GM18505 (cell line): ENCODE results near the gene SRP19.
"Not testable (repeated sequence)": the region's sequence is repeated elsewhere in the genome, so short reads cannot be mapped to it uniquely, and the experiment has no call there.

Source experiments
- ATAC-seq: cut with Tn5 transposase; IDR thresholded peaks from one replicate; pipeline ENCODE4 v1.9.1; 2021; ENCODE audit not compliant: unreplicated experiment
- POLR2A ChIP-seq: IDR thresholded peaks from 4 replicates; pipeline ENCODE4 v1.6.1; 2011; ENCODE audit warnings: borderline replicate concordance; ENCODE audit not compliant: insufficient read depth, insufficient read length; ENCODE audit errors: extremely low read depth

Gene SRP19

DNA sequence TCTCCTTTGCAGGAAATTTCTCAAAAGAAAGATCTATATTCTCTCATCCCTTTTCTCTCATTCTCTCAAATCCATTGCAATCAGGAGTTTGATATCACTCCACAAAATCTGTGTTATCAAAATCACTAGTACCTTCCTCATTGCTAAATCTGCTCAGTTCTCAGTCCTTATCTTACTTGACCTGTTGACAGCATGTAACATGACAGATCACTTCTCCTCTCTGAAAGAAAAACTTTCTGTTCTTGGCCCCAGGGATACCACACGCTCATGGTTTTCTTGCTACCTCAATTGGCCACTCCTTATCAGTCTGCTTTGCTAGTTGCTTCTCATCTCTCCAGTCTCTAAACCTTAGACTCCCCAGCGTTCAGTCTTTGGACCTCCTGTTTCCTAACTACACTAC lies 22.1 kb downstream of the SRP19 start:
- no peak for TF ChIP-seq POLR2A
- ATAC-seq = no peak

- no peak for ATAC-seq
- no peak for TF ChIP-seq POLR2A
Observed at GRCh38 chr5:112885001-112885400, 23.9 kb downstream of the SRP19 start.

- TF ChIP-seq POLR2A = no peak
- ATAC-seq = no peak
Observed at GRCh38 chr5:112886975-112887374, 25.9 kb downstream of the SRP19 start.

DNA sequence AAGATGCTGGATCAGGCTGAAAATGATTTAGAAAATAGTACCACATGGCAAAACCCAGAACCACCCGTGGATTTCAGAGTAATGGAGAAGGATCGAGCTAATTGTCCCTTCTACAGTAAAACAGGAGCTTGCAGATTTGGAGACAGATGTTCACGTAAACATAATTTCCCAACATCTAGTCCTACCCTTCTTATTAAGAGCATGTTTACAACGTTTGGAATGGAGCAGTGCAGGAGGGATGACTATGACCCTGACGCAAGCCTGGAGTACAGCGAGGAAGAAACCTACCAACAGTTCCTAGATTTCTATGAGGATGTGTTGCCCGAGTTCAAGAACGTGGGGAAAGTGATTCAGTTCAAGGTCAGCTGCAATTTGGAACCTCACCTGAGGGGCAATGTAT lies 31.0 kb downstream of the SRP19 start:
- not testable (repeated sequence) for ATAC-seq

- no peak for ATAC-seq
- no peak for TF ChIP-seq POLR2A
Observed at GRCh38 chr5:112892776-112893175, 31.7 kb downstream of the SRP19 start.

DNA sequence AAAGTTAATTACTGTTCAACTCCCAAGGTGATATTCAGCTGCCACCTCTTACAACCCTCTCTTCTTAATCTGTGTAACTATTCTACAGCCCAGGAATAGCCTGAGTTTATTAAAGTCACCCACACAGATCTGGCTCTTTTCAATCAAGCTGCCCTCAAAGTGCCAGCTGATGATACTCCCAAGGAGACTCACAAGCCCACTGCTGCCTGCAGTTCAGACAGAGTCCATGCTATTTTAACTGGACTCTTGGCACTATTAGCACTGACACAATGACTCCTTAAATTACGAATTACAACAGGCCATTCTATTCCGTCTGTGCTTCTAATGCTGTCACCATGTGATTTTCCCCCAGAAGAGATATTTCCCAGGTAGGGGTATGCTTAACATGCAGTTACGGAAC lies 34.6 kb downstream of the SRP19 start:
- TF ChIP-seq POLR2A = no peak
- ATAC-seq = no peak

DNA sequence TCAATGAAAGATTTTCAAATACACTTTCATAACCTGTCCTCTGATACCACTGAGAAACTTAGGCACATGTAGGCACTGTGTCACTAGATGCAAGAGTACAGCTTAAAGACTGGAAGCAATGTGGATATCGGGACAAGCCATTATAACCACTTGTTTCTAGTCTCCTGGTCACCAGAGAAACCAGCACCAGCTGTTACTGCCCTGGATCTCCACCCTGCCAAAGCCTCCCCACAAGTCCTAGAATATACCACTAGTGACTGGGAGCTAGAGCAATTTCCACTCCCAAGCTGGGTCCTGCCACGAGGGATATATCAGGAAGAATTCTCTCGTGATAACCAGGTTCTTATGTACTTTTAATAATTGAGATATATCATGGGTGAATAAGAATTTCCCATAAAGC lies 41.5 kb downstream of the SRP19 start:
- no peak for ATAC-seq
- TF ChIP-seq POLR2A = no peak

GRCh38 chr5:112904996-112905395 lies 43.9 kb downstream of the SRP19 start:
- not testable (repeated sequence) for ATAC-seq

- no peak for ATAC-seq
- TF ChIP-seq POLR2A = no peak
Observed at GRCh38 chr5:112906637-112907036, 45.5 kb downstream of the SRP19 start.

- TF ChIP-seq POLR2A = no peak
- ATAC-seq = peak; percentile 43
Observed at GRCh38 chr5:112907166-112907631, 46.1 kb downstream of the SRP19 start.

DNA sequence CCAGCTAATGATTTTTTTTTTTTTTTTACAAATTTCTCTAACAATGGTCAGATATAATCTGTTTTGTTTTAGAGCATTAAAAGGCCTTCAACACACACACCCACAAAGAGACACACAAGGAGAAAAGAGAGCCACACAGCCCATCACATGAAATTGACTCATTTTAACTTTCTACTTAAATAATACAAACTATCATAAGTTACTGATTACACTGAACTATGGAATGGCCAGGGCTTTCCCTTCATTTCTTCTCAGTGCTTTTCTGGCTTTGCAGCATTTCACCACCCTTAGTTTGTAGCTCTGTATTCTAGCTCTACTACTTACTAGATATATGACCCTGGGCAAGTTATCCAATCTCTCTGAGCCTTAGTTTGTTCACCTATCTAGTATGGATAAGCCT lies 47.8 kb downstream of the SRP19 start:
- ATAC-seq = no peak
- no peak for TF ChIP-seq POLR2A

DNA sequence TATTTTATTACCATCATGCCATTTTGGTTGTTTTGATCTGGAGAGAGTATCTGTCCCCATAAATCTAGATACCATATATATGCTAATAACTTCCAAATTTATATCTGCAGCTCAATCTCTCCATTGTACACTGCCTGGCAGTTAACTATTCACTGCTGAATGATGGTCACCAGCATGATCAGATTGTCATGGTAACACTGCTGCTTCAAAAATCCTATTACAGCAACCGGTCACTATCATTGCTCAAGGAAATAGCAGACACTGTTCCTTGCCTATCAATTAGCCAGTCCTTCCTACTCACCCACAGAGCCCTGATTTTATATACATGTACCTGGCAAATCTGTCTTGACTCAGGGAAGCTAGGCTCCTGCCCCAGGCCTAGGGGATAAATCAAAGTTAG lies 49.4 kb downstream of the SRP19 start:
- ATAC-seq = no peak
- TF ChIP-seq POLR2A = no peak

DNA sequence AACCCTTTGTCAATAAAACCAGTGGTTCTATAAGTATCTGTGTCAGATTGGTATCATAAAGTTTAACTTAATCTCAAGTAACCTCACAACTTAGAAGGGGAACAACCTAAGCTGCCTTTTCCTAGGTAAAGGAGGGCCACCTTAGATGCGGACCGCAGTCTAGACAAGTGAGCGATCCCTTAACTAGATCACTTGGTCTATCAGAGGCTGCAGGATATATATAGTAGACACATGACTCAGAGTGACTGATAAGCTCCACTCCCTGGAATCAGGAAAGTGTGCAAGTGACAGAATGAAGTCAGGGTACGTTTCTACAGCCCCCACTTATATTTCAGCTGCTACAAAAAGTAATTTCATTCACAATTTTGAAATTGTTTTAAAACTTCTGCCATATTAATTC lies 53.5 kb downstream of the SRP19 start:
- no peak for ATAC-seq
- no peak for TF ChIP-seq POLR2A

DNA sequence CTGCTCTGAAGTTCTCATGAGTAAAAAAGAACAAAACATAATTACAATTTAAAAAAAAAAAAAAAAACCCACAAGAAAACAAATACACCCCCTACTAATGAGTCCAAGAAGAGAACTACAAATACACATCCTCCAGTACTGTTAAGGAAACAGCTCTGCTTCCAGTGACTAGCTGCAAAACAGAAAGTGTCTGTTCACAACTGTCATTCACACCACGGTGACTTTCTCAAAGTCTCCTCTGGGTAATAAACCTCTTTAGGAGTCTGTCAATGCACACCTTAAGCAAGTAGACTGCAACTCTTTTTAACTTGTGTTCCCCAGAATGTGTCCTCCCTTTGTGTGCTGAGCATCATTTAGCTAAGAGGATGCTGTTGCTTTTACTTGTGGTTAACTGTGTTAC lies 54.7 kb downstream of the SRP19 start:
- no peak for TF ChIP-seq POLR2A
- ATAC-seq = peak; percentile 53

GRCh38 chr5:112917453-112917995 lies 56.4 kb downstream of the SRP19 start:
- TF ChIP-seq POLR2A = no peak
- no peak for ATAC-seq
